Esophagus squamous epithelium (tissue), 5 donors: ENCODE data around the gene ADGRV1. TPM values are rescaled to one million over a fixed set of nuclear protein-coding genes. Genes with fewer than 3 reads are reported as not detected.

ENCODE experiments used
- DNase-seq: peaks from one replicate; lab custom pipeline; 2025; lab: John Stamatoyannopoulos, UW
- H3K27ac ChIP-seq, 4 donors: fragments of 200-600 bp; sonication (generic); one replicate each; pipeline ENCODE4 v1.5.1; 2016 to 2019; ENCODE audit warnings: mild to moderate bottlenecking in 1 of 4
- H3K27me3 ChIP-seq, 4 donors: fragments of 200-600 bp; sonication (generic); 1 replicate in 3 of 4; 2 replicates in 1 of 4; pipeline versions ENCODE4 v1.5.1 to v1.6.0; 2017 to 2021; ENCODE audit warnings: antibody characterized with exemption in 1 of 4
- H3K36me3 ChIP-seq, 3 donors: fragments of 200-600 bp; sonication (generic); one replicate each; pipeline ENCODE4 v1.5.1; 2016 to 2019
- H3K4me1 ChIP-seq, 3 donors: fragments of 200-600 bp; sonication (generic); one replicate each; pipeline ENCODE4 v1.5.1; 2017 to 2019
- H3K4me3 ChIP-seq, 4 donors: fragments of 200-600 bp; sonication (generic); 1 replicate in 3 of 4; 2 replicates in 1 of 4; pipeline ENCODE4 v1.5.1; 2016 to 2019; ENCODE audit warnings: mild to moderate bottlenecking in 2 of 4, moderate library complexity in 1 of 4
- H3K9me3 ChIP-seq, 3 donors: fragments of 200-600 bp; sonication (generic); one replicate each; pipeline ENCODE4 v1.5.1; 2016 to 2019
- POLR2A ChIP-seq, 4 donors: fragments of 450-650 bp; IDR thresholded peaks; one replicate each; pipeline ENCODE4 v1.6.1; 2017; ENCODE audit warnings: antibody characterized with exemption in 4 of 4, mild to moderate bottlenecking in 4 of 4, moderate library complexity in 3 of 4
- WGBS, 2 donors: methylation state at CpG; one replicate each; pipeline ENCODE4 v1.1.5; 2018; 5-methylcytosine and 5-hydroxymethylcytosine counted together
- intact Hi-C: fragments of 100-400 bp; cut with DNase I; formaldehyde crosslinking; loops from one replicate; pipeline ENCODE4 v1.15.0; 2022
- total RNA-seq, 4 donors: library from RNA; depleted of rRNA; stranded (reverse); fragments of >200 nt; gene quantifications; one replicate each; pipeline ENCODE4 v1.1.0, GENCODE V29; 2016
- TF ChIP-seq, protein P1 (sequence below), 6 experiments: fragments of 450-650 bp in 4 of 6; fragments of 200-600 bp in 2 of 6; sonication (generic) in 2 of 6; IDR thresholded peaks; one replicate each; pipeline ENCODE4 v1.5.1; 2016 to 2019; ENCODE audit warnings: antibody characterized with exemption in 6 of 6, mild to moderate bottlenecking in 4 of 6, moderate library complexity in 4 of 6
- donor health status: DM: yes; HTN: yes; CAD: no.

ADGRV1 gene
- total RNA-seq, 4 donors from 2014 or later = 1.9 to 14.1 (median 4.0) TPM

- Histone ChIP-seq H3K4me1 (no peaks in the 10 kb centered on the region), H3K27me3 (peaks cover 0 to 22% (median 0%) of the 10 kb centered on the region in 4 donors), H3K9me3 (no peaks in the 10 kb centered on the region), H3K36me3 (no peaks in the 10 kb centered on the region), H3K27ac (no peak overlapping the region), H3K4me3 (no peak overlapping the region)
- no peak for DNase-seq
- 77 to 79% methylated on average over 4 of the region's 4 CpGs for WGBS, 2 donors
- intact Hi-C loops = no loop called here
- no peak for TF ChIP-seq POLR2A (IDR thresholded peaks at IDR 0.05)
- TF ChIP-seq, protein P1, sequence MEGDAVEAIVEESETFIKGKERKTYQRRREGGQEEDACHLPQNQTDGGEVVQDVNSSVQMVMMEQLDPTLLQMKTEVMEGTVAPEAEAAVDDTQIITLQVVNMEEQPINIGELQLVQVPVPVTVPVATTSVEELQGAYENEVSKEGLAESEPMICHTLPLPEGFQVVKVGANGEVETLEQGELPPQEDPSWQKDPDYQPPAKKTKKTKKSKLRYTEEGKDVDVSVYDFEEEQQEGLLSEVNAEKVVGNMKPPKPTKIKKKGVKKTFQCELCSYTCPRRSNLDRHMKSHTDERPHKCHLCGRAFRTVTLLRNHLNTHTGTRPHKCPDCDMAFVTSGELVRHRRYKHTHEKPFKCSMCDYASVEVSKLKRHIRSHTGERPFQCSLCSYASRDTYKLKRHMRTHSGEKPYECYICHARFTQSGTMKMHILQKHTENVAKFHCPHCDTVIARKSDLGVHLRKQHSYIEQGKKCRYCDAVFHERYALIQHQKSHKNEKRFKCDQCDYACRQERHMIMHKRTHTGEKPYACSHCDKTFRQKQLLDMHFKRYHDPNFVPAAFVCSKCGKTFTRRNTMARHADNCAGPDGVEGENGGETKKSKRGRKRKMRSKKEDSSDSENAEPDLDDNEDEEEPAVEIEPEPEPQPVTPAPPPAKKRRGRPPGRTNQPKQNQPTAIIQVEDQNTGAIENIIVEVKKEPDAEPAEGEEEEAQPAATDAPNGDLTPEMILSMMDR (IDR thresholded peaks at IDR 0.05) = no peak
Observed at GRCh38 chr5:90546216-90546837, 12.3 kb upstream of the ADGRV1 start.

- no peak overlapping the region for H3K27ac ChIP-seq
- no peaks in the 10 kb centered on the region for H3K4me1 ChIP-seq
- H3K36me3 ChIP-seq = no peaks in the 10 kb centered on the region
- WGBS, 2 donors = 70% methylated on average over 1 of the region's 1 CpG; no CpG with 5 or more reads in 1 of the 2 donors
- peaks cover 0 to 25% (median 0%) of the 10 kb centered on the region in 4 donors for H3K27me3 ChIP-seq
- no peak overlapping the region for H3K4me3 ChIP-seq
- intact Hi-C loops = no loop called here
- no peak for DNase-seq
- TF ChIP-seq, protein P1 (IDR thresholded peaks at IDR 0.05) = no peak
- TF ChIP-seq POLR2A (IDR thresholded peaks at IDR 0.05) = no peak
- no peaks in the 10 kb centered on the region for H3K9me3 ChIP-seq
Observed at GRCh38 chr5:90547072-90547536, 11.5 kb upstream of the ADGRV1 start.

DNA sequence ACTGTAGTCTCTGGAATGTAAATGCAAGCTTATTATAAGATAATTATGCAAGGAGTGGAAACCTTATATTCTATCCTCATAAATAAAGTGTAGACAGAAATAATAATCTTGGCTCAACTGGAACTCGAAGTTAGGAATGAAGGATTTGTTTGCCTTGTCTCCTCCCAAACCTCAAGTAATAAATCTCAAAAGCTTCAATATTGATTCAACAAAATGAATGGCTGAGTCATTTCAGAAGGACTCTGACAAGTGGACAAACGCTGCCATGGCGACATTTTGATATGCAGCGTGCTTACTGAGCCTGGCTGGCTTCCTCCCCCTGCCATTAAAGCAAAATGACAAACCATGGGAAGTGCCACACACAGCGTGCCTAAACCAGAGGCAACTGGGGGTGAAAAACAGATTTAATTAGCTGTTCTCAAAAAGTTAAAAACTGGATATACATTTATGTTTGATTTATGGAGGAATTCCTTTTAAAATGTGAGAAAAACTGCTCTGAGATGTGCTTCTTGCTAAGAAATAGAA lies 10.5 kb upstream of the ADGRV1 start:
- no peak overlapping the region for H3K4me3 ChIP-seq
- peaks cover 0 to 36% (median 0%) of the 10 kb centered on the region in 4 donors for H3K27me3 ChIP-seq
- no peaks in the 10 kb centered on the region for H3K36me3 ChIP-seq
- H3K4me1 ChIP-seq = no peaks in the 10 kb centered on the region
- H3K9me3 ChIP-seq = no peaks in the 10 kb centered on the region
- no peak for TF ChIP-seq POLR2A (IDR thresholded peaks at IDR 0.05)
- TF ChIP-seq, protein P1 (IDR thresholded peaks at IDR 0.05) = no peak
- WGBS, 2 donors = 19 to 28% methylated on average over 5 of the region's 5 CpGs
- H3K27ac ChIP-seq = no peak overlapping the region
- intact Hi-C loops = no loop called here
- no peak for DNase-seq

- TF ChIP-seq, protein P1 (IDR thresholded peaks at IDR 0.05) = no peak
- no peaks in the 10 kb centered on the region for H3K4me1 ChIP-seq
Observed at GRCh38 chr5:90549223-90549622, 9.4 kb upstream of the ADGRV1 start.

GRCh38 chr5:90549729-90550275 lies 8.8 kb upstream of the ADGRV1 start:
- WGBS, 2 donors = 54 to 78% methylated on average over 2 of the region's 2 CpGs
- no peak for TF ChIP-seq POLR2A (IDR thresholded peaks at IDR 0.05)
- TF ChIP-seq, protein P1 (IDR thresholded peaks at IDR 0.05) = no peak
- Histone ChIP-seq H3K27me3 (peaks cover 0 to 52% (median 0%) of the 10 kb centered on the region in 4 donors), H3K4me3 (no peak overlapping the region), H3K36me3 (no peaks in the 10 kb centered on the region), H3K4me1 (no peaks in the 10 kb centered on the region), H3K27ac (no peak overlapping the region), H3K9me3 (no peaks in the 10 kb centered on the region)
- DNase-seq = no peak
- intact Hi-C loops = no loop called here

More at GRCh38 chr5:90549223-90549622, 9.4 kb upstream of the ADGRV1 start:
- Histone ChIP-seq H3K27me3 (peaks cover 0 to 47% (median 0%) of the 10 kb centered on the region in 4 donors), H3K4me3 (no peak overlapping the region), H3K9me3 (no peaks in the 10 kb centered on the region), H3K36me3 (no peaks in the 10 kb centered on the region), H3K27ac (no peak overlapping the region)
- intact Hi-C loops = no loop called here
- no peak for DNase-seq
